ENCODE measurements around the gene STK25.

- TF ChIP-seq EZH2 (IDR thresholded peaks at IDR 0.05; ENCODE audit: borderline replicate concordance, insufficient read depth, low read length, poor library complexity, severe bottlenecking) (no peak), MXI1 (conservative IDR thresholded peaks at IDR 0.05; ENCODE audit: poor library complexity, severe bottlenecking) (no peak), SMC3 (conservative IDR thresholded peaks at IDR 0.05; ENCODE audit: poor library complexity) (no peak), TAF1 (IDR thresholded peaks at IDR 0.05; ENCODE audit: low read depth) (no peak), POLR2AphosphoS5 (IDR thresholded peaks at IDR 0.05) (no peak), RAD21 (conservative IDR thresholded peaks at IDR 0.05) (no peak)
- TF ChIP-seq, protein P1, sequence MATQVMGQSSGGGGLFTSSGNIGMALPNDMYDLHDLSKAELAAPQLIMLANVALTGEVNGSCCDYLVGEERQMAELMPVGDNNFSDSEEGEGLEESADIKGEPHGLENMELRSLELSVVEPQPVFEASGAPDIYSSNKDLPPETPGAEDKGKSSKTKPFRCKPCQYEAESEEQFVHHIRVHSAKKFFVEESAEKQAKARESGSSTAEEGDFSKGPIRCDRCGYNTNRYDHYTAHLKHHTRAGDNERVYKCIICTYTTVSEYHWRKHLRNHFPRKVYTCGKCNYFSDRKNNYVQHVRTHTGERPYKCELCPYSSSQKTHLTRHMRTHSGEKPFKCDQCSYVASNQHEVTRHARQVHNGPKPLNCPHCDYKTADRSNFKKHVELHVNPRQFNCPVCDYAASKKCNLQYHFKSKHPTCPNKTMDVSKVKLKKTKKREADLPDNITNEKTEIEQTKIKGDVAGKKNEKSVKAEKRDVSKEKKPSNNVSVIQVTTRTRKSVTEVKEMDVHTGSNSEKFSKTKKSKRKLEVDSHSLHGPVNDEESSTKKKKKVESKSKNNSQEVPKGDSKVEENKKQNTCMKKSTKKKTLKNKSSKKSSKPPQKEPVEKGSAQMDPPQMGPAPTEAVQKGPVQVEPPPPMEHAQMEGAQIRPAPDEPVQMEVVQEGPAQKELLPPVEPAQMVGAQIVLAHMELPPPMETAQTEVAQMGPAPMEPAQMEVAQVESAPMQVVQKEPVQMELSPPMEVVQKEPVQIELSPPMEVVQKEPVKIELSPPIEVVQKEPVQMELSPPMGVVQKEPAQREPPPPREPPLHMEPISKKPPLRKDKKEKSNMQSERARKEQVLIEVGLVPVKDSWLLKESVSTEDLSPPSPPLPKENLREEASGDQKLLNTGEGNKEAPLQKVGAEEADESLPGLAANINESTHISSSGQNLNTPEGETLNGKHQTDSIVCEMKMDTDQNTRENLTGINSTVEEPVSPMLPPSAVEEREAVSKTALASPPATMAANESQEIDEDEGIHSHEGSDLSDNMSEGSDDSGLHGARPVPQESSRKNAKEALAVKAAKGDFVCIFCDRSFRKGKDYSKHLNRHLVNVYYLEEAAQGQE (IDR thresholded peaks at IDR 0.05; ENCODE audit: borderline replicate concordance) = no peak
- TF ChIP-seq, protein P2, sequence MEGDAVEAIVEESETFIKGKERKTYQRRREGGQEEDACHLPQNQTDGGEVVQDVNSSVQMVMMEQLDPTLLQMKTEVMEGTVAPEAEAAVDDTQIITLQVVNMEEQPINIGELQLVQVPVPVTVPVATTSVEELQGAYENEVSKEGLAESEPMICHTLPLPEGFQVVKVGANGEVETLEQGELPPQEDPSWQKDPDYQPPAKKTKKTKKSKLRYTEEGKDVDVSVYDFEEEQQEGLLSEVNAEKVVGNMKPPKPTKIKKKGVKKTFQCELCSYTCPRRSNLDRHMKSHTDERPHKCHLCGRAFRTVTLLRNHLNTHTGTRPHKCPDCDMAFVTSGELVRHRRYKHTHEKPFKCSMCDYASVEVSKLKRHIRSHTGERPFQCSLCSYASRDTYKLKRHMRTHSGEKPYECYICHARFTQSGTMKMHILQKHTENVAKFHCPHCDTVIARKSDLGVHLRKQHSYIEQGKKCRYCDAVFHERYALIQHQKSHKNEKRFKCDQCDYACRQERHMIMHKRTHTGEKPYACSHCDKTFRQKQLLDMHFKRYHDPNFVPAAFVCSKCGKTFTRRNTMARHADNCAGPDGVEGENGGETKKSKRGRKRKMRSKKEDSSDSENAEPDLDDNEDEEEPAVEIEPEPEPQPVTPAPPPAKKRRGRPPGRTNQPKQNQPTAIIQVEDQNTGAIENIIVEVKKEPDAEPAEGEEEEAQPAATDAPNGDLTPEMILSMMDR (IDR thresholded peaks at IDR 0.05; ENCODE audit: poor library complexity, severe bottlenecking) = no peak
Observed at GRCh38 chr2:241551599-241551997, 43.2 kb upstream of the STK25 start.
